Neural progenitor cell (in vitro differentiated cells): ENCODE measurements around the gene TWF2. TPM values are rescaled to one million over a fixed set of nuclear protein-coding genes. Genes with fewer than 3 reads are reported as not detected.
A peak's percentile ranks its signal among the peaks of the same experiment; 100 is the strongest.

Experiments
- DNase-seq: peaks from one replicate; pipeline ENCODE4 v3.0.0-alpha.2; 2016; ENCODE audit warnings: low spot score
- H2AFZ ChIP-seq: fragments of 200-600 bp; sonication (generic); replicated peaks from 2 replicates; pipeline ENCODE4 v1.6.1; 2016; ENCODE audit warnings: antibody characterized with exemption
- H3F3A ChIP-seq: fragments of 200-600 bp; sonication (generic); 2 replicates; pipeline ENCODE4 v1.6.1; 2016; ENCODE audit warnings: antibody characterized with exemption, low read depth
- H3K27ac ChIP-seq: fragments of 200-600 bp; sonication (generic); 2 replicates; pipeline ENCODE4 v1.5.1; 2016; ENCODE audit warnings: mild to moderate bottlenecking
- H3K27me3 ChIP-seq: fragments of 200-600 bp; sonication (generic); 2 replicates; pipeline ENCODE4 v1.6.1; 2016; ENCODE audit warnings: mild to moderate bottlenecking, moderate library complexity
- H3K36me3 ChIP-seq: fragments of 200-600 bp; sonication (generic); 2 replicates; pipeline ENCODE4 v1.5.1; 2016
- H3K4me1 ChIP-seq: fragments of 200-600 bp; sonication (generic); 2 replicates; pipeline ENCODE4 v1.6.1; 2016; ENCODE audit warnings: mixed run types
- H3K4me2 ChIP-seq: fragments of 200-600 bp; sonication (generic); 2 replicates; pipeline ENCODE4 v1.6.1; 2016
- H3K4me3 ChIP-seq: fragments of 200-600 bp; sonication (generic); 2 replicates; pipeline ENCODE4 v1.5.1; 2016
- H3K79me2 ChIP-seq: fragments of 200-600 bp; sonication (generic); 2 replicates; pipeline ENCODE4 v1.6.1; 2016; ENCODE audit warnings: low read depth
- H3K9ac ChIP-seq: fragments of 200-600 bp; sonication (generic); 2 replicates; pipeline ENCODE4 v1.6.1; 2016
- H3K9me3 ChIP-seq: fragments of 200-600 bp; sonication (generic); 2 replicates; pipeline ENCODE4 v1.5.1; 2016; ENCODE audit warnings: low read depth
- H4K20me1 ChIP-seq: fragments of 200-600 bp; sonication (generic); 2 replicates; pipeline ENCODE4 v1.6.1; 2016; ENCODE audit warnings: low read depth
- H3K27ac Mint-ChIP-seq: 3 replicates; pipeline ENCODE4 v1.8.0; 2021; ENCODE audit warnings: mixed read lengths
- H3K27me3 Mint-ChIP-seq: 2 replicates; pipeline ENCODE4 v1.8.0; 2022; ENCODE audit warnings: low read depth, mild to moderate bottlenecking, inconsistent platforms, moderate library complexity, mixed read lengths; ENCODE audit not compliant: insufficient read depth
- H3K36me3 Mint-ChIP-seq: 3 replicates; pipeline ENCODE4 v1.8.0; 2021; ENCODE audit warnings: mixed read lengths
- H3K4me1 Mint-ChIP-seq: 3 replicates; pipeline ENCODE4 v1.8.0; 2021; ENCODE audit warnings: mixed read lengths
- H3K4me3 Mint-ChIP-seq: 3 replicates; pipeline ENCODE4 v1.8.0; 2021; ENCODE audit warnings: mild to moderate bottlenecking, moderate library complexity, mixed read lengths
- H3K9me3 Mint-ChIP-seq: 3 replicates; pipeline ENCODE4 v1.8.0; 2020; ENCODE audit warnings: mixed read lengths
- EZH2 ChIP-seq: fragments of 200-600 bp; sonication (generic); IDR thresholded peaks from 2 replicates; pipeline ENCODE4 v1.6.1; 2017; ENCODE audit warnings: antibody characterized with exemption, mild to moderate bottlenecking, moderate library complexity
- EZH2phosphoT487 ChIP-seq: fragments of 200-600 bp; sonication (generic); IDR thresholded peaks from 2 replicates; pipeline ENCODE4 v1.6.1; 2017; ENCODE audit warnings: antibody characterized with exemption
- total RNA-seq: library from RNA; depleted of rRNA; stranded (reverse); fragments of >200 nt; gene quantifications from 2 replicates; pipeline ENCODE4 v1.2.3, GENCODE V29; 2015; ENCODE audit warnings: low replicate concordance
- TF ChIP-seq, protein P1 (sequence below): fragments of 200-600 bp; sonication (generic); IDR thresholded peaks from 2 replicates; pipeline ENCODE4 v1.5.1; 2017; ENCODE audit warnings: antibody characterized with exemption, mild to moderate bottlenecking

Gene TWF2
- total RNA-seq, 1 donor from 2014 or later: 21.9 TPM

DNA sequence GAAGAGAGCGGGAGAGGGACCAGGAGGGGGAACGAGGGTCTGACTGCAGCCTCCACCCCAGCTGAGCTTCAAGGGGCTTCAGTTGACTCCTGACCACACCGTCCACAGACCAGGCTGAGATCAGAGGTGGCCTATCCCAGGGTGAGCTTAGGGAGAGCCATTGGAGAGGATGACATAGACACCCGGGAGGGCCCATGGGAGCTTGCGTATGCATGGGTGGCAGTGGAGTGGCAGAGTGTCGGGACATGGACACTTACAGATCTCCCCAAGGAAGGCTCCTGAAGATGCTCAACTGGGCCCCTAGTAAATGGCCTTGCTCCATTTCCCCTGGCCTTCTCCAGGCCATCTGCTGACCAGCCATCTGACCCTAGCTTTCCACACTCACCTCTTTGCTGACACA lies 53.6 kb downstream of the TWF2 start:
- Histone ChIP-seq H3K4me3 (no peak overlapping the region), H3K27me3 (no peaks in the 10 kb centered on the region), H3F3A (no peaks in the 10 kb centered on the region), H2AFZ (no peak overlapping the region), H3K79me2 (no peaks in the 10 kb centered on the region), H3K36me3 (no peaks in the 10 kb centered on the region), H3K27ac (no peak overlapping the region), H3K9me3 (no peaks in the 10 kb centered on the region), H3K4me2 (no peak overlapping the region), H3K9ac (no peak overlapping the region), H4K20me1 (no peaks in the 10 kb centered on the region), H3K4me1 (no peaks in the 10 kb centered on the region)
- TF ChIP-seq EZH2 (no peak), EZH2phosphoT487 (no peak)
- TF ChIP-seq, protein P1, sequence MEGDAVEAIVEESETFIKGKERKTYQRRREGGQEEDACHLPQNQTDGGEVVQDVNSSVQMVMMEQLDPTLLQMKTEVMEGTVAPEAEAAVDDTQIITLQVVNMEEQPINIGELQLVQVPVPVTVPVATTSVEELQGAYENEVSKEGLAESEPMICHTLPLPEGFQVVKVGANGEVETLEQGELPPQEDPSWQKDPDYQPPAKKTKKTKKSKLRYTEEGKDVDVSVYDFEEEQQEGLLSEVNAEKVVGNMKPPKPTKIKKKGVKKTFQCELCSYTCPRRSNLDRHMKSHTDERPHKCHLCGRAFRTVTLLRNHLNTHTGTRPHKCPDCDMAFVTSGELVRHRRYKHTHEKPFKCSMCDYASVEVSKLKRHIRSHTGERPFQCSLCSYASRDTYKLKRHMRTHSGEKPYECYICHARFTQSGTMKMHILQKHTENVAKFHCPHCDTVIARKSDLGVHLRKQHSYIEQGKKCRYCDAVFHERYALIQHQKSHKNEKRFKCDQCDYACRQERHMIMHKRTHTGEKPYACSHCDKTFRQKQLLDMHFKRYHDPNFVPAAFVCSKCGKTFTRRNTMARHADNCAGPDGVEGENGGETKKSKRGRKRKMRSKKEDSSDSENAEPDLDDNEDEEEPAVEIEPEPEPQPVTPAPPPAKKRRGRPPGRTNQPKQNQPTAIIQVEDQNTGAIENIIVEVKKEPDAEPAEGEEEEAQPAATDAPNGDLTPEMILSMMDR: no peak
- no peak overlapping the region for H3K4me3 Mint-ChIP-seq
- H3K9me3 Mint-ChIP-seq: peaks cover 2% of the 10 kb centered on the region
- H3K27ac Mint-ChIP-seq: peak overlapping the region; percentile 68
- no peak for DNase-seq
- H3K36me3 Mint-ChIP-seq: no peaks in the 10 kb centered on the region
- peaks cover 10% of the 10 kb centered on the region for H3K4me1 Mint-ChIP-seq
- H3K27me3 Mint-ChIP-seq: peaks cover 8% of the 10 kb centered on the region

DNA sequence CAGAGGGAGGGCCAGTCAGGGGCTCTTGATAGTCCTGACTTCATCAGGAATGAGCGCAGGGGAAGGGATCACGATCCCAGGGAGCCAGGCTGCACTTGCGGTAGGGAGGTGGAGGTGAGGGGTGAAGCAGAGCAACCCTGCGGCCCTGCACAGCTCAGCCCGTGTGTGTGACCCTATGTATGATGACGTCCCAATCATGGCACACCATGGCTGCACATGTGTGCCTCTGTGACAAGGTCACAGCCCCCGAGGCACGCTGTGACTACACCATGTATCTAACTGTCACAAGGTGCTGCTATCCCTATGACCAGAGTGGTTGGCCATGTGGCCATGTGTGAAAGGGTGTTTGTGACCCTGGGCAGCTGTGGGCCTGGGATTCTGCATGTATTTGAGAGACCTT lies 54.3 kb downstream of the TWF2 start:
- TF ChIP-seq EZH2phosphoT487 (no peak), EZH2 (no peak)
- TF ChIP-seq, protein P1: no peak
- Mint-ChIP-seq H3K27ac (peak overlapping the region; percentile 74), H3K27me3 (peaks cover 8% of the 10 kb centered on the region), H3K4me1 (peaks cover 10% of the 10 kb centered on the region), H3K4me3 (no peak overlapping the region), H3K36me3 (no peaks in the 10 kb centered on the region), H3K9me3 (peaks cover 2% of the 10 kb centered on the region)
- H3F3A ChIP-seq: no peaks in the 10 kb centered on the region
- H3K27ac ChIP-seq: no peak overlapping the region
- H3K9ac ChIP-seq: no peak overlapping the region
- H4K20me1 ChIP-seq: no peaks in the 10 kb centered on the region
- no peak overlapping the region for H3K4me2 ChIP-seq
- H3K4me1 ChIP-seq: no peaks in the 10 kb centered on the region
- H3K27me3 ChIP-seq: no peaks in the 10 kb centered on the region
- no peak overlapping the region for H2AFZ ChIP-seq
- no peak for DNase-seq
- H3K36me3 ChIP-seq: no peaks in the 10 kb centered on the region
- no peak overlapping the region for H3K4me3 ChIP-seq
- no peaks in the 10 kb centered on the region for H3K9me3 ChIP-seq
- H3K79me2 ChIP-seq: no peaks in the 10 kb centered on the region

DNA sequence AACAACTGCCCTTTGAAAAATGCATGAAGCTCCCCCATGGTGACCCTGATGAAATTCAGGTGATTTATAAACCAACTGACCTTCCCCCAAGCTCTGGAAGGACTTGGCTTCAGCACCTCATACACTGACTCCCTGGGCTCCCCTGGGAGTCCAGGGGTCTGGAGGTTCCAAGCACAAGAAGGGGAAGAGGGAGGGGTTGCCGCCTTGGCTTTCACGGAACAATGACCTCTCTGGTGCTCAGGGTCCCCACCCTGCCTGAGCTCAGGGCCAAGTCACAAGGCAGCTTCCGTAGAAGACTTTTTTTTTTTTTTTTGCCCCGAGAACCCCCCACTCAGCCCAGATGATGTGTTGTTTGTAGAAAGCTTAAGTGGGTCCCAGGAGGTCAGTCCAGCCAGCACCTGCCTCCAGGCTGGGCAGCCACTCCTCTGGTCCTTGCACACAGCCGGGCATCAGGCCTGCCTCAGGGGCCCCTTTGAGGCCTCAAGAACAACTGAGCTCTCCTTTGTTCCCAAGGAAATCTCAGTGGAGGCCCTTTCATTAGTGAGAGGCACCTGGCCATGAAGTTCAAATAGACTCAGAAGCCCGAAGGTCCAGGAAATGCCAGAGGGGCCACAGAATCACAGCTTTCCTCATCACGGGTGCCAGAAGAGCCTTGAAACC lies 55.0 kb downstream of the TWF2 start:
- no peaks in the 10 kb centered on the region for H3K36me3 ChIP-seq
- TF ChIP-seq, protein P1: no peak
- TF ChIP-seq EZH2phosphoT487 (no peak), EZH2 (no peak)
- no peaks in the 10 kb centered on the region for H3K27me3 ChIP-seq
- no peak overlapping the region for H3K9ac ChIP-seq
- no peak for DNase-seq
- no peaks in the 10 kb centered on the region for H3K4me1 ChIP-seq
- no peaks in the 10 kb centered on the region for H3K9me3 ChIP-seq
- H3K27ac Mint-ChIP-seq: no peak overlapping the region
- no peak overlapping the region for H3K4me3 ChIP-seq
- no peaks in the 10 kb centered on the region for H3K79me2 ChIP-seq
- peaks cover 8% of the 10 kb centered on the region for H3K27me3 Mint-ChIP-seq
- H3K4me2 ChIP-seq: no peak overlapping the region
- no peaks in the 10 kb centered on the region for H3F3A ChIP-seq
- H3K27ac ChIP-seq: no peak overlapping the region
- no peak overlapping the region for H2AFZ ChIP-seq
- peaks cover 10% of the 10 kb centered on the region for H3K4me1 Mint-ChIP-seq
- no peaks in the 10 kb centered on the region for H4K20me1 ChIP-seq
- H3K4me3 Mint-ChIP-seq: no peak overlapping the region
- peaks cover 2% of the 10 kb centered on the region for H3K9me3 Mint-ChIP-seq
- H3K36me3 Mint-ChIP-seq: no peaks in the 10 kb centered on the region
